ENCODE measurements around the gene EMSY.
"Not testable (repeated sequence)": the region's sequence is repeated elsewhere in the genome, so short reads cannot be mapped to it uniquely, and the experiment has no call there.

Gene EMSY

GRCh38 chr11:76577226-76577920, 132.6 kb downstream of the EMSY start:
- DNase-seq, result peak; percentile 6

DNA sequence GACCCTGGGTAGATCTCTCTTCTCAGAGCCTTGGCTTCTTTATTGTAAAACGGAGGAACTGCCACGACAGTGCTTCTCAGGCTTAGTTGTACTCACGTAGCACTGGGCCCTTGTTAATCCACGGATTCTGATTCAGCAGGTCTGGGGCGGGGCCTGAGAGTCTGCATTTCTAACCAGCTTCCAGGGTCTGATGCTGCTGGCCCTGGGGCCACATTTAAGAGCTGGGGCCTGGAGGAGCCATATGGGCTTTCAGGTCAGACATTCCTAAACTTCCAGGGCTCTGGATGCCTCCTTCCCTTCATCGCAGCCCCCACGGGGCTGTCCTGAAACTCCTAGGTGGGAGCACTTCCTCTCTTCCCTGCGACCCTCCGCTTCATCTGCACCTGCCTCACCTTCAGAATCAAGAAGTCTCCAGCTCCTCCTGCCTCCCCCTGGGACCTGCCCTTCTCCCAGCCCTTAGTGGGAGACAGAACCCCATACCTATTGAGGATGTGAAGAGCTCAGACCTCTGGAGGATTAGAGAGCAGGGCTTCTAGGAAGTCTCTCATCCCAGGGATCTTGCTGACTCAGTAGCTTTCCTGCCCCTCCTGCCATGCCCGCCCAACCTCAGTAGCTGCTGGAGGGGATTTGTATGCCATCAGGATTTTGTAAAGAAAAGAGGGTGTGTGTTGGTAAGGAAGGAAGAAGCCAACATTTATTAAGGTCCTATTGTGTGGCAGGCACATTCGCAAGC, 133.3 kb downstream of the EMSY start:
- DNase-seq, result no peak

- DNase-seq, result no peak
Measured at GRCh38 chr11:76578654-76579055, 133.8 kb downstream of the EMSY start.

DNA sequence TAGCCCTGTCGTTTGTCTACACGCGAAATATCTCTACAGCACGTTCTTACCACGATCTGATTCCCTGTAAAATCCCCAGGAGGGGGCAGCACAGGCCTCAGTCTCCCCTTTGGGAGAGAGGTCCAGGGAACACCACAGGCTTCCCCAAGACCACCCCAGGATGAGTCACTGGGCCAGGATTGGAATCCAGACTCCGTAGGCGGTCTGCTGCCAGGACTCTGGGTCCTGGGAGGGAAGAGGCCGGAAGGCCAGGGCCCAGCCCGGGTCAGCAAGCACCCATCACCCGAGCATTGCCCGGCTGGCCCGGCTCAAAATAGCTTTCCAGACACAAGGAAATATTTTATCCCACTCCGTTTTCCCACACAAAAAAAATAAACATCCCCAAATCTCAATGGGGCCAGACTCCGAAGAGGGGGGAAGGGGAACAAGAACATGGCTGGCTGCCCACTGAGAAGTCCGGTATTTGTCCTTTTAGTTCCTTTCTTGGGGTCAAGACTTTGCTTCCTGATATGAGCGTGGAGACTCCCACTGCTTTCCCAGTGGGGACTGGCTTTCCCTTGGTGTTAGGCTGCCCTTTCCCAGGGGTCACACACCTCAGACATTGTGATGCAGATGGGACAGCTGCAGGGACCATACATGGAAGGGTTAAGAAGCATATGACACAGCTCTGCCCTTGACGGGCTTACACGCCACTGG, 134.4 kb downstream of the EMSY start:
- DNase-seq, result no peak

GRCh38 chr11:76579752-76580151, 134.9 kb downstream of the EMSY start:
- no peak for DNase-seq

DNA sequence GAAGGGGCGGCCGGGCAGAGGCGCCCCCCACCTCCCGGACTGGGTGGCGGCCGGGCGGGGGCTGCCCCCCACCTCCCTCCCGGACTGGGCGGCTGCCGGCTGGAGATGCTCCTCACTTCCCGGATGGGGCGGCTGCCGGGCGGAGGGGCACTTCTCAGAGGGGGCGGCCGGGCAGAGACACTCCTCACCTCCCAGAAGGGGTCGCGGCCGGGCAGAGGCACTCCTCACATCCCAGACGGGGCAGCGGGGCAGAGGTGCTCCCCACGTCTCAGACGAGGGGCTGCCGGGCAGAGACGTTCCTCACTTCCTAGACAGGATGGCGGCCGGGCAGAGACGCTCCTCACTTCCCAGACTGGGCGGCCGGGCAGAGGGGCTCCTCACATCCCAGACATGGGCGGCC, 137.7 kb downstream of the EMSY start:
- not testable (repeated sequence) for DNase-seq

- no peak for DNase-seq
Measured at GRCh38 chr11:76587820-76588454, 143.1 kb downstream of the EMSY start.

- no peak for DNase-seq
Measured at GRCh38 chr11:76588455-76589325, 143.9 kb downstream of the EMSY start.

GRCh38 chr11:76589477-76589876, 144.7 kb downstream of the EMSY start:
- no peak for DNase-seq

GRCh38 chr11:76589964-76590950, 145.4 kb downstream of the EMSY start:
- no peak for DNase-seq

DNA sequence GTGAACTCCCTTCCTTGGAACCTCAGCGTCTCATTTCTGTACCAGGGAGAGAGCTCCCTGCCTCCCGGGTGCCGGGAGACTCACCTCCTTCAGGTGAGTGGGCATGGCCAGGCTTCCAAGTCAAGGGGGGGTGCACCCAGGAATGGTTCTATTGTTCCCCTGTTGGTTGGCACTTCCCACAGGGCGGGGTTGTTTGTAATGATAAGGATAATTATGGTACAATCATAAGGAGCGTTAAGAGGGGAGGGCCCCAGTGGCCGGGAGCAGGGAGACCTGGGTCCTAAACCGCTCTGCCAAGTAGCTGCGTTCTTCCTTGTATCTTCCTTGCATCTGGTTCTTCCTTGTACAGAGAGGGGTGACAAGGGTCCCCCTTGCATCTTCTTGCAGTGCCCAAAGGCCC, 146.6 kb downstream of the EMSY start:
- no peak for DNase-seq

DNA sequence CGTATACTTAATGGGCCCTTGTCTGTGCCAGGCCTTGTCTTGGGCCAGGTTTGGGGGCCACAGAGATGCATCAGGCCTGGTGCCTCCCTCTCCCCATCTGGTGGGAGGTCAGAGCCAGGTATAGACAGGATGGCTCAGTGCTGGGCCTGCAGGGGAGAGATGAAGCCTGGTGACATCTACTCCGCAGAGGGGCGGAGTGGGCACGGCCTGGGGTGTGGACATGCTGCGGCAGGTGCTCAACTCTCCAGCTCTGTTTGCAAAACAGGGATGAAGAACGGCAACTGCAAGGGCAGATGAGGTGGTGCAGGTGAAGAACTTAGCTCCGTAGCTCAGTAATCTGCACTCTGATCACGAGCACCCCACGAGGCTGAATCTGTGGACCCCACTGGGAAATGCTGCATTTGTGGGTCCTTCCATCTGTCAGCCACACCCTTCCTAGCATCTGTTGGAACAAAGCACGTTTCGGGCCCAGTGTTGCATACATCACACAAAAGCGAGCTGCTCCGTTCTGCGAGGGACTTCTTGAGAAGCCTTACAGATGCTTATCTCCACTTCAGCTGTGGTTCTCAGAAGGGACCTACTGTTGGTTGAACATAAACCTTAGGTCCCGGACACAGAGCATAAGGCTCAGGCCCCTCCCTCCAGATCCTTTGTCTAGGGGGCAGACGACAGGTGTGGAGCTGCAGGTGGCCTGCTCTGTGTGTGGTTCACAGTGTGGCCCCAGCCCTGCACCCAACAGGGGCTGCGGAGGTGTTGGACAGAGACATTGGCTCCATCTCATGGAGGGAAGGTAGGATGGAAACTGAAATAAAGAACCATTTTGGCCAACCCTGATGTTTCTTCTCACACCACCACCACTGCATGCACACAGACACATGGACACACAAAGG, 147.5 kb downstream of the EMSY start:
- DNase-seq, result peak; percentile 15

- DNase-seq, result no peak
Measured at GRCh38 chr11:76592961-76593360, 148.1 kb downstream of the EMSY start.

- DNase-seq, result not testable (repeated sequence)
Measured at GRCh38 chr11:76595091-76595490, 150.3 kb downstream of the EMSY start.

GRCh38 chr11:76596652-76597051, 151.8 kb downstream of the EMSY start:
- DNase-seq, result no peak

- DNase-seq, result no peak
Measured at GRCh38 chr11:76597533-76598425, 153.0 kb downstream of the EMSY start.

DNA sequence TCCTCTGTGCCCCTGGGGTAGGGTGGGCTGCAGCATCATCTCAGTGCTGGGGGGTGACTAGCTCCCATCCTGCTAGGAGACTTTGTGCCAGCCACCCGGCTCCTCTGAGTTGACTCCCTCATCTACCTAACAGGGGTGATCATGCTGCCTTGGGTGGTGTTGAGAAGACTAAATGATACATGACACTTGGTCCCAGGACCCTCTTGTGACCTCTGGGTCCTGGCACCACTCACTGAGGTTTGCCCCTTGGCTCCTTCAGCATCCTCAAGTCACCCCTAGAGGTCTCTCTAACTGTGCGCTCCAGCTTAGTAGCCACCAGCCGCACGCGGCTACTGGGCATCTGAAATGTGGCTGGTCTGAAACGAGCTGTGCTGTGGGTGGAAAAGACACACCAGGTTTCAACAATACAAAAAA, 153.6 kb downstream of the EMSY start:
- DNase-seq, result no peak

GRCh38 chr11:76599041-76600013, 154.5 kb downstream of the EMSY start:
- no peak for DNase-seq
